Hematopoietic multipotent progenitor cell treated with erythropoietin and hydrocortisone succinate and interleukin-3 and kit ligand, for 17 days (in vitro differentiated cells): Measurements from ENCODE around the gene MAP10.

ENCODE experiments used
- DNase-seq: peaks from one replicate; pipeline ENCODE4 v3.0.0-alpha.2; 2015; ENCODE audit warnings: low spot score

MAP10 gene

GRCh38 chr1:232797856-232798510 lies 7.2 kb upstream of the MAP10 start:
- no peak for DNase-seq

GRCh38 chr1:232798920-232799319 lies 6.3 kb upstream of the MAP10 start:
- DNase-seq: no peak

GRCh38 chr1:232806186-232806510 lies 932 bp downstream of the MAP10 start:
- DNase-seq: no peak

- no peak for DNase-seq
Measured at GRCh38 chr1:232810856-232811255, 5.6 kb downstream of the MAP10 start.

- no peak for DNase-seq
Measured at GRCh38 chr1:232812560-232812959, 7.3 kb downstream of the MAP10 start.

- DNase-seq: no peak
Measured at GRCh38 chr1:232813097-232813496, 7.9 kb downstream of the MAP10 start.

GRCh38 chr1:232813760-232814159 lies 8.5 kb downstream of the MAP10 start:
- DNase-seq: no peak

- no peak for DNase-seq
Measured at GRCh38 chr1:232816324-232816723, 11.1 kb downstream of the MAP10 start.

- DNase-seq: no peak
Measured at GRCh38 chr1:232818040-232818439, 12.8 kb downstream of the MAP10 start.

GRCh38 chr1:232820431-232820830 lies 15.2 kb downstream of the MAP10 start:
- DNase-seq: no peak

- DNase-seq: no peak
Measured at GRCh38 chr1:232822530-232822929, 17.3 kb downstream of the MAP10 start.

- DNase-seq: no peak
Measured at GRCh38 chr1:232826318-232826717, 21.1 kb downstream of the MAP10 start.

- no peak for DNase-seq
Measured at GRCh38 chr1:232830661-232831060, 25.4 kb downstream of the MAP10 start.

GRCh38 chr1:232831895-232832294 lies 26.7 kb downstream of the MAP10 start:
- no peak for DNase-seq

GRCh38 chr1:232834066-232834465 lies 28.9 kb downstream of the MAP10 start:
- no peak for DNase-seq

- no peak for DNase-seq
Measured at GRCh38 chr1:232835166-232835565, 29.9 kb downstream of the MAP10 start.

GRCh38 chr1:232837087-232837486 lies 31.9 kb downstream of the MAP10 start:
- no peak for DNase-seq

- DNase-seq: no peak
Measured at GRCh38 chr1:232841823-232842565, 36.8 kb downstream of the MAP10 start.

GRCh38 chr1:232844791-232845190 lies 39.6 kb downstream of the MAP10 start:
- no peak for DNase-seq

GRCh38 chr1:232845406-232845955 lies 40.3 kb downstream of the MAP10 start:
- DNase-seq: no peak

GRCh38 chr1:232851532-232851931 lies 46.3 kb downstream of the MAP10 start:
- no peak for DNase-seq

GRCh38 chr1:232853994-232854797 lies 49.0 kb downstream of the MAP10 start:
- DNase-seq: no peak

- no peak for DNase-seq
Measured at GRCh38 chr1:232854798-232855159, 49.6 kb downstream of the MAP10 start.
